Left ventricle myocardium inferior (tissue), 1 donor: Measurements from ENCODE around the gene BRWD1. TPM values are rescaled to one million over a fixed set of nuclear protein-coding genes. Genes with fewer than 3 reads are reported as not detected.

Source experiments
- DNase-seq: peaks from one replicate; pipeline ENCODE4 v3.0.0-alpha.2; 2020
- H3K27ac ChIP-seq: fragments of 200-600 bp; replicated peaks from 2 replicates; pipeline ENCODE4 v1.8.0; 2021
- H3K27me3 ChIP-seq: fragments of 200-600 bp; 2 replicates; pipeline ENCODE4 v1.8.0; 2021; ENCODE audit warnings: low read depth
- H3K36me3 ChIP-seq: fragments of 200-600 bp; 2 replicates; pipeline ENCODE4 v1.8.0; 2021
- H3K4me1 ChIP-seq: fragments of 200-600 bp; 2 replicates; pipeline ENCODE4 v1.8.0; 2021
- H3K4me3 ChIP-seq: fragments of 200-600 bp; 2 replicates; pipeline ENCODE4 v1.8.0; 2021; ENCODE audit warnings: mild to moderate bottlenecking, moderate library complexity
- H3K9me3 ChIP-seq: fragments of 200-600 bp; replicated peaks from 2 replicates; pipeline ENCODE4 v1.8.0; 2021
- intact Hi-C: fragments of 100-400 bp; cut with micrococcal nuclease; formaldehyde crosslinking; loops from one replicate; pipeline ENCODE4 v1.11.0; 2022
- total RNA-seq: library from RNA; stranded (reverse); fragmentation: NEBNext Ultra II Directional; extraction: Animal tissue kit (Norgen Biotek cat#: 25700); gene quantifications from one replicate; pipeline ENCODE4 v1.2.1, GENCODE V29; 2021
- TF ChIP-seq, protein P1 (sequence below): fragments of 200-600 bp; IDR thresholded peaks from 2 replicates; pipeline ENCODE4 v1.8.0; 2021; ENCODE audit warnings: antibody characterized with exemption, mild to moderate bottlenecking, borderline replicate concordance
- donor health status: DM: no; HTN: yes; CAD: no; lungs with severe emphysema.

BRWD1 gene
- total RNA-seq, 1 donor from 2014 or later = 34.9 TPM

GRCh38 chr21:39315603-39316445 is 2.4 kb upstream of the BRWD1 start:
- TF ChIP-seq, protein P1, sequence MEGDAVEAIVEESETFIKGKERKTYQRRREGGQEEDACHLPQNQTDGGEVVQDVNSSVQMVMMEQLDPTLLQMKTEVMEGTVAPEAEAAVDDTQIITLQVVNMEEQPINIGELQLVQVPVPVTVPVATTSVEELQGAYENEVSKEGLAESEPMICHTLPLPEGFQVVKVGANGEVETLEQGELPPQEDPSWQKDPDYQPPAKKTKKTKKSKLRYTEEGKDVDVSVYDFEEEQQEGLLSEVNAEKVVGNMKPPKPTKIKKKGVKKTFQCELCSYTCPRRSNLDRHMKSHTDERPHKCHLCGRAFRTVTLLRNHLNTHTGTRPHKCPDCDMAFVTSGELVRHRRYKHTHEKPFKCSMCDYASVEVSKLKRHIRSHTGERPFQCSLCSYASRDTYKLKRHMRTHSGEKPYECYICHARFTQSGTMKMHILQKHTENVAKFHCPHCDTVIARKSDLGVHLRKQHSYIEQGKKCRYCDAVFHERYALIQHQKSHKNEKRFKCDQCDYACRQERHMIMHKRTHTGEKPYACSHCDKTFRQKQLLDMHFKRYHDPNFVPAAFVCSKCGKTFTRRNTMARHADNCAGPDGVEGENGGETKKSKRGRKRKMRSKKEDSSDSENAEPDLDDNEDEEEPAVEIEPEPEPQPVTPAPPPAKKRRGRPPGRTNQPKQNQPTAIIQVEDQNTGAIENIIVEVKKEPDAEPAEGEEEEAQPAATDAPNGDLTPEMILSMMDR = no peak
- intact Hi-C loops = no loop called here
- H3K27me3 ChIP-seq = no peaks in the 10 kb centered on the region
- no peaks in the 10 kb centered on the region for H3K9me3 ChIP-seq
- H3K4me1 ChIP-seq = peaks cover 65% of the 10 kb centered on the region
- peak overlapping the region; percentile 100 for H3K27ac ChIP-seq
- peaks cover 9% of the 10 kb centered on the region for H3K36me3 ChIP-seq
- no peak for DNase-seq
- no peak overlapping the region for H3K4me3 ChIP-seq

DNA sequence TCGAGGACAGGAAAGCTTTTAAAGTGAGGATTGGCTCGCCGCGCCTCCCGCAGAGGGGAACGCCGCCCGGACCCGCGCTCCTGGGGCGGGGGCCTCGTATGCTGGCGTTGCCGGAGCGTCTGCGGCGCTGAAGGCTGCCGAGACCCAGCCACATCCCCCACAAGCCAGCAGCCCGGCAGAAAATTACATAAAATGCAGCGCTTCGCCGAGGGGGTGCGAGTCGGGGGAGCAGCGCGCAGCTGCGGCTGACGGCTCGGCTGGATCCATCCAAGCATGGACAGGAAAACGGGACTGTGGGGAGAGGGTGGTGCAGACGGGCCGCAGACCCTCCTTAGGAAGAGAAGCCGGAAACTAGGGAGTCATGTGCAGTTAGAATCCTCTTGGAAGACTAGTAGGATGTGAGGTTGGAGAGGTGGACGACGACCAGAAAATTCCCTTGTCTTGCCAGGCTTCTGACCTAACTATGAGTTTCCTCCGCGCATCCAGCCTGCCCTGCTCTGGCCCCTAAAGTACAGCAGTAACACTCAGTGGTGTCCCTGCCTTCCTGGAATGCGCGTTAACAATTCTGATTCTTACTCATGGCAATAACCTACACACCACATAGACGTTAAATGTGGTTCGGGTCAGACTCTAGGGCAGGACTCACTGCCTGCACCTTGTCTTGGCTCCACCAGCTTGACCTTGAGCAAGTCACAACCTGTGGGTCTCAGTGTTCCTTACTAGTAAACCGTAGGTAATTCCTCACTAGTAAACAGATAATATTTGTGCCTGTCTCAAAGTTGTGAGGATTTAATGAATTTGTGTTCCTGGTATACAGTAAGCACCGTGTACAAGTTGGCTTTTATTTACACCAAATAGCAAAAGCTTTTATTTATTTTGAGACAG is 953 bp upstream of the BRWD1 start:
- TF ChIP-seq, protein P1 = no peak
- peak; percentile 45 for DNase-seq
- H3K4me1 ChIP-seq = peaks cover 61% of the 10 kb centered on the region
- peak overlapping the region; percentile 100 for H3K27ac ChIP-seq
- intact Hi-C loops = no loop called here
- H3K4me3 ChIP-seq = peak overlapping the region; percentile 91
- H3K9me3 ChIP-seq = no peaks in the 10 kb centered on the region
- H3K27me3 ChIP-seq = no peaks in the 10 kb centered on the region
- H3K36me3 ChIP-seq = peaks cover 22% of the 10 kb centered on the region

DNA sequence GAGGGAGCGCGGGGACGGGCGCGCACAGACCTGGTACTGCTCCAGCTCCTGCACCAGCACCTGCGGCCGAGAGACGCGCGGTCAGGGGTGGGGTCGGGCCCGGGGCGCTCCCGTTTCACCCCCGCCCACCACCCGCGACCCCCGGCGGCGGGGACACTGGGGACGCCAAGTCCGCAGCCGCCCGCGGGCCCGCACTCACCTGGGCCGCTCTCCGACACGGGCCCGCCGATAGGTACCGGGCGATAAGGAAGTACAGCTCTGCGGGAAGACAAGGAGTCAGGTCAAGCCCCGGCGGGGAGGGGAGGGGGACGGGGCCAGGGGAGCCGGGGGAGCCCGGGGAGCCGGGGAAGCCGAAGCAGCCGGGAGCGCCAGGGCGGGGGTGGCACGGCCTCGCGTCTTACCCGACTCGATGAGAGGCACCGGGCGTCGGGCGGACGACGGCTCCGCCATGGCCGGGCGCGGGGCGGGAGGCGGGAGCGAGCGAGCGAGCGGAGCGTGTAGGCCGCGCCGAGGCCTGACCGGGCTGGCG is 326 bp downstream of the BRWD1 start:
- intact Hi-C loops = no loop called here
- Histone ChIP-seq H3K4me3 (peak overlapping the region; percentile 91), H3K9me3 (no peaks in the 10 kb centered on the region), H3K27me3 (no peaks in the 10 kb centered on the region), H3K4me1 (peaks cover 51% of the 10 kb centered on the region), H3K27ac (peak overlapping the region; percentile 100), H3K36me3 (peaks cover 30% of the 10 kb centered on the region)
- TF ChIP-seq, protein P1 = no peak
- no peak for DNase-seq

GRCh38 chr21:39312112-39313041 is 1.1 kb downstream of the BRWD1 start:
- Histone ChIP-seq H3K4me1 (peaks cover 55% of the 10 kb centered on the region), H3K36me3 (peaks cover 30% of the 10 kb centered on the region), H3K27ac (peak overlapping the region; percentile 100), H3K4me3 (peak overlapping the region; percentile 91), H3K9me3 (no peaks in the 10 kb centered on the region), H3K27me3 (no peaks in the 10 kb centered on the region)
- intact Hi-C loops = no loop called here
- DNase-seq = peak; percentile 94
- TF ChIP-seq, protein P1 = no peak
